NCI-H187 treated with DMSO at 0.1 percent for 48 hours (cell line): ENCODE measurements around the gene ANKRD22.

Experiments used
- DNase-seq: peaks from one replicate; lab custom pipeline; 2025; lab: John Stamatoyannopoulos, UW

Gene ANKRD22

DNA sequence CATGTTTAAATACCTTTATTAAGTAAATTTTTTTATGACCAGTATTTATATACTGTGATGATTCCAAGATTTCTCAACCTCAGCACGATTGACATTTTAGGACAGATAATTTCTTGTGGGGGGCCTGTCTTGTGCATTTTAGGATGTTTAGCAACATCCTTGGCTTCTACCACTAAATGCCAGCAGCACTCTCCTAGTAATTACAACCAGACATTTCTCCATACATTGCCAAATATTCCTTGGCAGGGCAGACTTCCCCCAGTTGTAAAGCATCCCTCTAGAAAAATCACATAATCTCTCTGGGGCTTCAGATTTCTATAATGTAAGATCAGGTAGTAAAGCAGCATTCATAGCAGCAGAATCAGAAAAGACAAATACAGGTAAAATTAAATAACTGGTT lies 56.9 kb downstream of the ANKRD22 start:
- no peak for DNase-seq

DNA sequence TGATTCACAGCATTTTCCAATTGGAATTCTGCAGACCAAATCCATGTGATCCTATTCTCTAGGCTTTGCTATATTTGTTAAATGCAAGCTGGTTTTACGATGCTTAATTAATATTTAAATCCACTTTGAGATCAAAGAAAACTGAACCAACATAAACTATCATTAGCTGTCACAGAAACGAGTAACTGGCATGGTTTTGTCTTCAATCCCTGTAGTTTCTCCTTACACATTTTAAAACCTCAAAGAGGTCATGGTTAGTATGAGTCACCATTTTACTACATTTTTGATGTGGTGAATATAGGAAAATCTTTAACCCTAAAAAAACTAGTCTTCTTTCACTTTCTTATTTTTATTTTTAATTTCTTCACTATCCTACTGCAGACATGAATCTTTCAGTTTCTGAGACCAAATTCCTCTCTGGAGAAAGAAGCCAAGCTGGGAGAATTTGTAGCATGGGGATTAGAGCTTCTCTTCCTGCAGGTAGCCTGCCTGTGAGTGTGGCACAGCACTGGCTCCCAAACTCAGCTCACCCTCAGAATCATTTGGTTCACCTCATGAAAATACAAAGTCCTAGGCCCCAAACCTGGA lies 57.8 kb downstream of the ANKRD22 start:
- DNase-seq, result no peak

DNA sequence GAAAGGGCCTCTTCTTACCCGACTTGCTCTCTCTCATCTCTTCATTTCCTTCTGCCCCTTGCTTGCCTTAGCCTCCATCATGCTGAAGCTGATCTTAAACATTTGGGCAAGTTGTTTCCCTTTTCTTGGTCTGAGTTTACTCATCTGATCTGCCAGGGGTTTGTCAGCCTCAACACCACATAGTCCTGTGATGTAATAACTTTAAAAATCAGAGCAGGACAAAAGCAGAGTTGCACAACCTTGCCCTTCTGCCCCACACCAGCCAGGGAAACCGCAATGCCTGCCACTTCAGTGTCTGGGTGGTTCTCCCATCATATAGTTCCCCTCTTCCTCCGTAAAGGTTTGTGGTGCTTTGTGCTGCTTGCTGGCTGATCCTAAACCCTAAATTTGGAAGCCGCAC lies 59.0 kb downstream of the ANKRD22 start:
- no peak for DNase-seq

DNA sequence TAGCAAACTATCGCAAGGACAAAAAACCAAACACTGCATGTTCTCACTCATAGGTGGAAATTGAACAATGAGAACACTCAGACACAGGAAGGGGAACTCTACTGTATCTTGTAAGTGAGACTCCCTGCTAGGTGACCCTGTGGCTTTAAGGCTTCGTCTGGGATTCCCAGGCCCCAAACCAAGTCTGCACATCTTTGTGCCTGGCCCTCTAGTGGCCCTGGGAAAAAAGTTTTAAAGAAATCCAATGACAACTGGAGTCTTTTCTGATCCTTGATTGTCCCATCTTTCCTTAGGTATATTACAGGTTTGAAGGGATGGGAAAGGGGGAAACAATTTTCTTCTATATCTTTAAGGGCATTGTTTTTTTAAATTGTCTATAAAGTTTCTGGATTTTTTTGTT lies 59.7 kb downstream of the ANKRD22 start:
- DNase-seq, result no peak

DNA sequence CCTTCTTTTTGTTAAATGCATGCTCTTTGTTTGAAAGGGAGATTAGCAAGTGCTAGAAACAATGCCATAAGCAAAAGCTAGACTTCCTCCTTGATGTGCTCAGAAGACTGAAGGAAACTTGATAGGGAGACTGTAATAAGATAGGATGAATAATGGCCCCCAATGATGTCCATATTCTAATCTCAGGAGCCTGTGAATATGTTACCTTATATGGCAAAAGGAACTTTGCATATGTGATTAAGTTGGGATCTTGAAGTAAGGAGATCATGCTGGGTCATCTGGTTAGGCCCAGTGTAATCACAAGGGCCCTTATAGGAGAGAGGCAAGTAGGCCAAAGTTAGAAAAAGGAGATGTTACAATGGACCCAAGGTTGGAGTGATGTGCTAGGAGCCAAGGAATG lies 62.7 kb downstream of the ANKRD22 start:
- no peak for DNase-seq

DNA sequence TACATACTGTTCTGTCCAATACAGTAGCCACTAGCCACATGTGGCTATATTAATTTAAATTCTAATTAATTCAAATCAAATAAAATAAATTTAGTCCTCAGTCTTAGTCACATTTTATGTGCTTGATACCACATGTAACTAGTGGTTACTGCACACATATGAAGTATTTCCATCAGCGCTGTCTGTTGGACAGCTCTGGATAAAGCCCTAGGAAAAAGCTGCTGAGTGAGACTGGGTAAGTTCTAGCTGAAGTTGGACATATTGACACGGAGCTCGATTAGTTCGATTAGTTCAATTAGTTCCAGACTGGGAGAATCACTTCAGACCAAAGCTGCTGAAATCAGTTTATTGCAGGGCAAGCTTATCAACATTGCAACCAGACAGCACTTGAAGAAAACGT lies 64.2 kb downstream of the ANKRD22 start:
- no peak for DNase-seq

DNA sequence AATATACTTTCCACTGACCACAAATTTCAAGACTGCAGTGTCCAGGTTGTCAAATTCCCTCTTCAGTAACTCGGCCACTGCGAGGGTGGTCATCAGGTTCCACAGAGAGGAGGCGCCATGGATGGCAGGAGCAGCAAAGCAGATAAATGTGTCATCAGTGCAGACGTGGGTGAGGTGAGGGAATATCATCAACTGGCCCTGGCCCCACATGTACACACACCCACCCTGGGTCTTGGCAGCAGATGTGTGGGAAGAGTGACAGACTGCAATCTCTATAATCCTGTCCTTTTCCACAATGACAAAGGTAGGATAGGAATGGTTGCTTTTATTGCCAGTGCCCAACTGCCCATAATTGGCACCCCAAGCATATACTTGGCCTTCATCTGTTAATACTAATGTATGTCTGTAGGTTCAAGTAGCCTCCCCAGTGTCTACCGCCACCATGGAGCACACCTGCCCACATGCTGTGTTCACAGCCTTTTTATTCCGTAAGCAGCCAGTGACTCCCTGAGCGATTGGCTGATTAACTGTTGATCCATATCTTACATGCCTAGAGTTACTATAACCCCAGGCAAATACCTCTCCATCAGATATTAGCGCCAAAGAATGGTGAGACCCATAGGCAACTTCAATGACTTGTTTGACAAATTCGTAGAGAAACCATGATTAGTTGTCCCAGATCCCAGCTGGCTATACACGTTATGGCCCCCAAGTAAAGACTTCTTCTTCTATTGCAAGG lies 65.4 kb downstream of the ANKRD22 start:
- DNase-seq, result no peak

DNA sequence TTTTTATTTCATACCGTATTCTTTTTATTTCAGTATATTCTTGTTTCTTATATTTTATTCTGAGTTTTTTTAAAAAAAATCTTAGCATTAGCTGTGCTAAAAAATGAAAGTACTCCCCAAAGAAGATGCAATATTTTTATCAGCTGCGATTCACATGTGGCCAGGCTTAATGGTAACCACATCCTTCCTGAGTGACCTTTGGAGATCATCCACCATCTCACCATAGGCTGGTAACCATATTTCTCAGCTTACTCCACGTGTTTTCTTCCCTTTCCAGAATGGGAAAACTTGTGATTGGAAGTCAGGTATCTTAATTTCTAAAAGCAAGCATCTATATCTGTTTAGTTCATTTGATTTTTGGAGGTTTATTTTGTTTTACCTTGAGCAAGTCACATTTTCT lies 67.9 kb downstream of the ANKRD22 start:
- no peak for DNase-seq

DNA sequence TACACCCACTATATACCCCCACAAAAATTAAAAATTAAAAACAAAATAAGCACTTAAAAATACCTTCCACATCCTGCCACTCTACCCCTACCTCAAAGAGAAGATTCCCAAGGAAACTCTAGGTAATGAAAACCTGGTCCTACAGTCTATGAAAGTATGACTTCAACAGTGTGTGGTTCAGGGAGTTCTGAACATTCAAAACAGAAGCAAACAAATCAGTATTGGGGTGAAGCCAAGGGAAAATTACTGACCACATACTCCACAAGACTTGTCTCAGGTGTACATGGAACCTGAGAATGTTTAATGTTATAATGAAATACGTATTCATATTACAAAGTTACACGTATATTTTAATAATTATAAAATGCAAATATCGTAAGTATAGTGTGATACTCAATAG lies 69.4 kb downstream of the ANKRD22 start:
- DNase-seq, result no peak

DNA sequence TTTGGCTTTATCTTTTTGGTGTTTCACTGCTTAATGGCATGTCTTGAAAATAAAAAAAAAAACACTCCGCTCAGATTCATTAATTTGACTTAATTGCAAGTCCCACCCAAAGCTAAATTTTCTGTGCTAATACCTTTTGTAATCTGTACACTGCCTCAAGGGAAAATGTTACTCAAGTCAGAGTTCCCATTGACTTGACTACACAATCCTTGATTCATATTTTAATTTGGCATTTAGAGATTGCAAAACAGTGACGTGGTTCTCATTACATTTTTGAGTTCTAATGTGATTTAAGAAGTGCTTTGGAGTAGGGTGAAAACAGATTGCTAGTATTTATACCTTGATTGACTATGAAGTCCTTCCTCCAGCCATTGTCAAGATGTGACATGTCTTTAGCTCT lies 70.4 kb downstream of the ANKRD22 start:
- DNase-seq, result no peak
